ENCODE data around the gene KRT5.

DNA sequence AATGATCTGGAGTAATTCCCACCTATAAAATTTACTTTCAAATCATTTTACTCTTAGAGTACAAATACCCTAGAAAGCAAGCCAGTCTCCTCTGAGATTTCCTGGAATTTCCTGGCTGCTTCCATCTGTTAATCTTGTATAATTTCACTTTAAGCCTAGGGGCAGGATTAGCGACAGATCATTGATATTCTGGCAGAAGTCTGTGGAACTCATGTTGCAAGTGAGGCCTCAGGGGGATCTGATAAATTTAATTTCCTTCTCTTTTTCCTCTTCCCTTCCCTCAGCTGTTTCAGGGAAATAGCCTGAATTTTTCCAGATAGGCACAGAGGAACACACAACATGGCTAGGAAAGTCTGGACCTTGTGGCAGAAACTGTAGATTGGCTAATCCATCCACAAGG, 21.2 kb downstream of the KRT5 start:
- TF ChIP-seq, protein P1, sequence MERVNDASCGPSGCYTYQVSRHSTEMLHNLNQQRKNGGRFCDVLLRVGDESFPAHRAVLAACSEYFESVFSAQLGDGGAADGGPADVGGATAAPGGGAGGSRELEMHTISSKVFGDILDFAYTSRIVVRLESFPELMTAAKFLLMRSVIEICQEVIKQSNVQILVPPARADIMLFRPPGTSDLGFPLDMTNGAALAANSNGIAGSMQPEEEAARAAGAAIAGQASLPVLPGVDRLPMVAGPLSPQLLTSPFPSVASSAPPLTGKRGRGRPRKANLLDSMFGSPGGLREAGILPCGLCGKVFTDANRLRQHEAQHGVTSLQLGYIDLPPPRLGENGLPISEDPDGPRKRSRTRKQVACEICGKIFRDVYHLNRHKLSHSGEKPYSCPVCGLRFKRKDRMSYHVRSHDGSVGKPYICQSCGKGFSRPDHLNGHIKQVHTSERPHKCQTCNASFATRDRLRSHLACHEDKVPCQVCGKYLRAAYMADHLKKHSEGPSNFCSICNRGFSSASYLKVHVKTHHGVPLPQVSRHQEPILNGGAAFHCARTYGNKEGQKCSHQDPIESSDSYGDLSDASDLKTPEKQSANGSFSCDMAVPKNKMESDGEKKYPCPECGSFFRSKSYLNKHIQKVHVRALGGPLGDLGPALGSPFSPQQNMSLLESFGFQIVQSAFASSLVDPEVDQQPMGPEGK (CRISPR knock-in tag; IDR thresholded peaks at IDR 0.05; ENCODE audit: borderline replicate concordance): no peak
- TF ChIP-seq, protein P2, sequence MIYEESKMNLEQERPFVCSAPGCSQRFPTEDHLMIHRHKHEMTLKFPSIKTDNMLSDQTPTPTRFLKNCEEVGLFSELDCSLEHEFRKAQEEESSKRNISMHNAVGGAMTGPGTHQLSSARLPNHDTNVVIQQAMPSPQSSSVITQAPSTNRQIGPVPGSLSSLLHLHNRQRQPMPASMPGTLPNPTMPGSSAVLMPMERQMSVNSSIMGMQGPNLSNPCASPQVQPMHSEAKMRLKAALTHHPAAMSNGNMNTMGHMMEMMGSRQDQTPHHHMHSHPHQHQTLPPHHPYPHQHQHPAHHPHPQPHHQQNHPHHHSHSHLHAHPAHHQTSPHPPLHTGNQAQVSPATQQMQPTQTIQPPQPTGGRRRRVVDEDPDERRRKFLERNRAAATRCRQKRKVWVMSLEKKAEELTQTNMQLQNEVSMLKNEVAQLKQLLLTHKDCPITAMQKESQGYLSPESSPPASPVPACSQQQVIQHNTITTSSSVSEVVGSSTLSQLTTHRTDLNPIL (CRISPR knock-in tag; IDR thresholded peaks at IDR 0.05; ENCODE audit: low read depth): no peak
- no peak for TF ChIP-seq ZFP30 (CRISPR knock-in tag; IDR thresholded peaks at IDR 0.05)
- TF ChIP-seq BACH2 (CRISPR knock-in tag; IDR thresholded peaks at IDR 0.05; ENCODE audit: borderline replicate concordance): no peak
- TF ChIP-seq, protein P3, sequence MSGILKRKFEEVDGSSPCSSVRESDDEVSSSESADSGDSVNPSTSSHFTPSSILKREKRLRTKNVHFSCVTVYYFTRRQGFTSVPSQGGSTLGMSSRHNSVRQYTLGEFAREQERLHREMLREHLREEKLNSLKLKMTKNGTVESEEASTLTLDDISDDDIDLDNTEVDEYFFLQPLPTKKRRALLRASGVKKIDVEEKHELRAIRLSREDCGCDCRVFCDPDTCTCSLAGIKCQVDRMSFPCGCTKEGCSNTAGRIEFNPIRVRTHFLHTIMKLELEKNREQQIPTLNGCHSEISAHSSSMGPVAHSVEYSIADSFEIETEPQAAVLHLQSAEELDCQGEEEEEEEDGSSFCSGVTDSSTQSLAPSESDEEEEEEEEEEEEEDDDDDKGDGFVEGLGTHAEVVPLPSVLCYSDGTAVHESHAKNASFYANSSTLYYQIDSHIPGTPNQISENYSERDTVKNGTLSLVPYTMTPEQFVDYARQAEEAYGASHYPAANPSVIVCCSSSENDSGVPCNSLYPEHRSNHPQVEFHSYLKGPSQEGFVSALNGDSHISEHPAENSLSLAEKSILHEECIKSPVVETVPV (CRISPR knock-in tag; IDR thresholded peaks at IDR 0.05): no peak
- TF ChIP-seq ZFP3 (CRISPR knock-in tag; IDR thresholded peaks at IDR 0.05): no peak
- no peak for TF ChIP-seq PPARA (CRISPR knock-in tag; IDR thresholded peaks at IDR 0.05; ENCODE audit: borderline replicate concordance)
- TF ChIP-seq ARNTL (CRISPR knock-in tag; IDR thresholded peaks at IDR 0.05; ENCODE audit: borderline replicate concordance, low read depth): no peak
- TF ChIP-seq ZC3H10 (CRISPR knock-in tag; IDR thresholded peaks at IDR 0.05): no peak
- no peak for TF ChIP-seq TCF4 (CRISPR knock-in tag; IDR thresholded peaks at IDR 0.05; ENCODE audit: borderline replicate concordance)
- no peak for TF ChIP-seq ZNF70 (CRISPR knock-in tag; IDR thresholded peaks at IDR 0.05)
- no peak for TF ChIP-seq ISL1 (CRISPR knock-in tag; IDR thresholded peaks at IDR 0.05)
- TF ChIP-seq, protein P4, sequence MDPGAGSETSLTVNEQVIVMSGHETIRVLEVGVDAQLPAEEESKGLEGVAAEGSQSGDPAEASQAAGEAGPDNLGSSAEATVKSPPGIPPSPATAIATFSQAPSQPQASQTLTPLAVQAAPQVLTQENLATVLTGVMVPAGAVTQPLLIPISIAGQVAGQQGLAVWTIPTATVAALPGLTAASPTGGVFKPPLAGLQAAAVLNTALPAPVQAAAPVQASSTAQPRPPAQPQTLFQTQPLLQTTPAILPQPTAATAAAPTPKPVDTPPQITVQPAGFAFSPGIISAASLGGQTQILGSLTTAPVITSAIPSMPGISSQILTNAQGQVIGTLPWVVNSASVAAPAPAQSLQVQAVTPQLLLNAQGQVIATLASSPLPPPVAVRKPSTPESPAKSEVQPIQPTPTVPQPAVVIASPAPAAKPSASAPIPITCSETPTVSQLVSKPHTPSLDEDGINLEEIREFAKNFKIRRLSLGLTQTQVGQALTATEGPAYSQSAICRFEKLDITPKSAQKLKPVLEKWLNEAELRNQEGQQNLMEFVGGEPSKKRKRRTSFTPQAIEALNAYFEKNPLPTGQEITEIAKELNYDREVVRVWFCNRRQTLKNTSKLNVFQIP (CRISPR knock-in tag; IDR thresholded peaks at IDR 0.05; ENCODE audit: borderline replicate concordance, low read depth): no peak

Data from SK-N-SH treated with all-trans-retinoic acid at 6 μM for 48 hours (cell line).